ENCODE measurements around the gene ZFYVE21. TPM values are rescaled to one million over a fixed set of nuclear protein-coding genes. Genes with fewer than 3 reads are reported as not detected.

The ZFYVE21 gene
- total and polyA plus RNA-seq, 4 donors, result 28.0 to 36.9 (median 30.8) TPM

DNA sequence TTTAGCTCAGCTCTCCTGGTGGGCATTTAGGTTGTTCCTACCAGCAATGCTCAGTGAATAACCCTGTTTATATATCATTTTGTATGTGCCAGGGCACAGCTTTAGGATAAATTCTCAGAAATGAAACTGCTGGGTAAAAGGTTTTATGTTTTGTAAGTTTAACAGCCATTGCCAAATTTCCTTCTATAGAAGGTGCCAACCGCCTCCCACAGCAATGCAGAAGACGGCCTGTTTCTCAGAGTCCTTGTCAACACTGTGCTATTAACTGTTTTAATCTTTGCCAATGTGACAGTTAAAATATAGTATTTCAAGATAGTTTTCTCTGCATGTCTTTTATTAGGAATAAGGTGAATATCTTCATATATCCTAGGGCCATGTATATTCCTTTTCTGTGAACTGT lies 66.8 kb downstream of the ZFYVE21 start:
- Histone ChIP-seq H3K4me3 (ENCODE audit: low read depth in 1 of 3, low read length in 3 of 3) (no peak overlapping the region), H3K27me3 (ENCODE audit: control insufficient read depth in 4 of 4, insufficient read depth in 4 of 4, low read length in 3 of 4) (no peaks in the 10 kb centered on the region), H3K9ac (ENCODE audit: low read depth in 1 of 2, low read length in 2 of 2) (no peak overlapping the region), H3K36me3 (ENCODE audit: control insufficient read depth in 4 of 4, insufficient read depth in 3 of 4, low read depth in 1 of 4, low read length in 3 of 4) (peaks cover 3 to 15% (median 4%) of the 10 kb centered on the region in 4 donors), H3K4me1 (ENCODE audit: control insufficient read depth in 4 of 4, insufficient read depth in 4 of 4, low read length in 3 of 4) (no peaks in the 10 kb centered on the region), H3K27ac (ENCODE audit: low read depth in 1 of 2, low read length in 2 of 2) (no peak overlapping the region), H3K9me3 (ENCODE audit: control insufficient read depth in 4 of 4, low read length in 3 of 4) (no peaks in the 10 kb centered on the region)
- 81% methylated on average over 2 of the region's 2 CpGs for WGBS
- TF ChIP-seq, protein P1, sequence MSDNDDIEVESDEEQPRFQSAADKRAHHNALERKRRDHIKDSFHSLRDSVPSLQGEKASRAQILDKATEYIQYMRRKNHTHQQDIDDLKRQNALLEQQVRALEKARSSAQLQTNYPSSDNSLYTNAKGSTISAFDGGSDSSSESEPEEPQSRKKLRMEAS (IDR thresholded peaks at IDR 0.05), result no peak
- no peak for TF ChIP-seq RAD21 (IDR thresholded peaks at IDR 0.05)
- TF ChIP-seq, protein P2, sequence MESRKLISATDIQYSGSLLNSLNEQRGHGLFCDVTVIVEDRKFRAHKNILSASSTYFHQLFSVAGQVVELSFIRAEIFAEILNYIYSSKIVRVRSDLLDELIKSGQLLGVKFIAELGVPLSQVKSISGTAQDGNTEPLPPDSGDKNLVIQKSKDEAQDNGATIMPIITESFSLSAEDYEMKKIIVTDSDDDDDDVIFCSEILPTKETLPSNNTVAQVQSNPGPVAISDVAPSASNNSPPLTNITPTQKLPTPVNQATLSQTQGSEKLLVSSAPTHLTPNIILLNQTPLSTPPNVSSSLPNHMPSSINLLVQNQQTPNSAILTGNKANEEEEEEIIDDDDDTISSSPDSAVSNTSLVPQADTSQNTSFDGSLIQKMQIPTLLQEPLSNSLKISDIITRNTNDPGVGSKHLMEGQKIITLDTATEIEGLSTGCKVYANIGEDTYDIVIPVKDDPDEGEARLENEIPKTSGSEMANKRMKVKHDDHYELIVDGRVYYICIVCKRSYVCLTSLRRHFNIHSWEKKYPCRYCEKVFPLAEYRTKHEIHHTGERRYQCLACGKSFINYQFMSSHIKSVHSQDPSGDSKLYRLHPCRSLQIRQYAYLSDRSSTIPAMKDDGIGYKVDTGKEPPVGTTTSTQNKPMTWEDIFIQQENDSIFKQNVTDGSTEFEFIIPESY (IDR thresholded peaks at IDR 0.05), result no peak
- TF ChIP-seq FOXA2 (IDR thresholded peaks at IDR 0.05), result no peak
- TF ChIP-seq, protein P3, sequence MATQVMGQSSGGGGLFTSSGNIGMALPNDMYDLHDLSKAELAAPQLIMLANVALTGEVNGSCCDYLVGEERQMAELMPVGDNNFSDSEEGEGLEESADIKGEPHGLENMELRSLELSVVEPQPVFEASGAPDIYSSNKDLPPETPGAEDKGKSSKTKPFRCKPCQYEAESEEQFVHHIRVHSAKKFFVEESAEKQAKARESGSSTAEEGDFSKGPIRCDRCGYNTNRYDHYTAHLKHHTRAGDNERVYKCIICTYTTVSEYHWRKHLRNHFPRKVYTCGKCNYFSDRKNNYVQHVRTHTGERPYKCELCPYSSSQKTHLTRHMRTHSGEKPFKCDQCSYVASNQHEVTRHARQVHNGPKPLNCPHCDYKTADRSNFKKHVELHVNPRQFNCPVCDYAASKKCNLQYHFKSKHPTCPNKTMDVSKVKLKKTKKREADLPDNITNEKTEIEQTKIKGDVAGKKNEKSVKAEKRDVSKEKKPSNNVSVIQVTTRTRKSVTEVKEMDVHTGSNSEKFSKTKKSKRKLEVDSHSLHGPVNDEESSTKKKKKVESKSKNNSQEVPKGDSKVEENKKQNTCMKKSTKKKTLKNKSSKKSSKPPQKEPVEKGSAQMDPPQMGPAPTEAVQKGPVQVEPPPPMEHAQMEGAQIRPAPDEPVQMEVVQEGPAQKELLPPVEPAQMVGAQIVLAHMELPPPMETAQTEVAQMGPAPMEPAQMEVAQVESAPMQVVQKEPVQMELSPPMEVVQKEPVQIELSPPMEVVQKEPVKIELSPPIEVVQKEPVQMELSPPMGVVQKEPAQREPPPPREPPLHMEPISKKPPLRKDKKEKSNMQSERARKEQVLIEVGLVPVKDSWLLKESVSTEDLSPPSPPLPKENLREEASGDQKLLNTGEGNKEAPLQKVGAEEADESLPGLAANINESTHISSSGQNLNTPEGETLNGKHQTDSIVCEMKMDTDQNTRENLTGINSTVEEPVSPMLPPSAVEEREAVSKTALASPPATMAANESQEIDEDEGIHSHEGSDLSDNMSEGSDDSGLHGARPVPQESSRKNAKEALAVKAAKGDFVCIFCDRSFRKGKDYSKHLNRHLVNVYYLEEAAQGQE (IDR thresholded peaks at IDR 0.05), result no peak
- no peak for TF ChIP-seq RXRA (IDR thresholded peaks at IDR 0.05)
- no peak for TF ChIP-seq SP1 (IDR thresholded peaks at IDR 0.05)
- no peak for TF ChIP-seq JUND (IDR thresholded peaks at IDR 0.05)
- TF ChIP-seq YY1 (IDR thresholded peaks at IDR 0.05), result no peak
- TF ChIP-seq, protein P4, sequence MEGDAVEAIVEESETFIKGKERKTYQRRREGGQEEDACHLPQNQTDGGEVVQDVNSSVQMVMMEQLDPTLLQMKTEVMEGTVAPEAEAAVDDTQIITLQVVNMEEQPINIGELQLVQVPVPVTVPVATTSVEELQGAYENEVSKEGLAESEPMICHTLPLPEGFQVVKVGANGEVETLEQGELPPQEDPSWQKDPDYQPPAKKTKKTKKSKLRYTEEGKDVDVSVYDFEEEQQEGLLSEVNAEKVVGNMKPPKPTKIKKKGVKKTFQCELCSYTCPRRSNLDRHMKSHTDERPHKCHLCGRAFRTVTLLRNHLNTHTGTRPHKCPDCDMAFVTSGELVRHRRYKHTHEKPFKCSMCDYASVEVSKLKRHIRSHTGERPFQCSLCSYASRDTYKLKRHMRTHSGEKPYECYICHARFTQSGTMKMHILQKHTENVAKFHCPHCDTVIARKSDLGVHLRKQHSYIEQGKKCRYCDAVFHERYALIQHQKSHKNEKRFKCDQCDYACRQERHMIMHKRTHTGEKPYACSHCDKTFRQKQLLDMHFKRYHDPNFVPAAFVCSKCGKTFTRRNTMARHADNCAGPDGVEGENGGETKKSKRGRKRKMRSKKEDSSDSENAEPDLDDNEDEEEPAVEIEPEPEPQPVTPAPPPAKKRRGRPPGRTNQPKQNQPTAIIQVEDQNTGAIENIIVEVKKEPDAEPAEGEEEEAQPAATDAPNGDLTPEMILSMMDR (IDR thresholded peaks at IDR 0.05; ENCODE audit: low read depth, low read length, missing input control), result no peak
- no peak for TF ChIP-seq NR2F2 (IDR thresholded peaks at IDR 0.05)
- TF ChIP-seq, protein P5, sequence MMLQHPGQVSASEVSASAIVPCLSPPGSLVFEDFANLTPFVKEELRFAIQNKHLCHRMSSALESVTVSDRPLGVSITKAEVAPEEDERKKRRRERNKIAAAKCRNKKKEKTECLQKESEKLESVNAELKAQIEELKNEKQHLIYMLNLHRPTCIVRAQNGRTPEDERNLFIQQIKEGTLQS (IDR thresholded peaks at IDR 0.05), result no peak
- TF ChIP-seq TAF1 (conservative IDR thresholded peaks at IDR 0.05), result no peak
- no peak for TF ChIP-seq EGR1 (IDR thresholded peaks at IDR 0.05; ENCODE audit: low read depth in 2 of 2)
- no peak for TF ChIP-seq FOXA1 (IDR thresholded peaks at IDR 0.05)
- TF ChIP-seq GABPA (IDR thresholded peaks at IDR 0.05 in 1 of 2, conservative IDR thresholded peaks at IDR 0.05 in 1 of 2), result no peak
- DNase-seq (ENCODE audit: low spot score), result no peak

Small RNA genes lying within 50 kb of the gene (small RNA-seq; reads per million reads assigned to genes)
- not detected for gene RF00019

Other genes with a start within 250 kb of the ZFYVE21 start
- 10 to 100 TPM in 1 of 2 donors, 1 to 10 TPM in 1; 9.0 to 26.6 TPM for gene CKB, start 193.0 kb upstream of the ZFYVE21 start, total RNA-seq
- 10 to 100 TPM; 14.3 to 32.9 TPM for gene CKB, start 193.0 kb upstream of the ZFYVE21 start, polyA plus RNA-seq
- gene TRMT61A, start 186.6 kb upstream of the ZFYVE21 start, total RNA-seq, result 1 to 10 TPM; 5.1 to 7.9 TPM
- gene TRMT61A, start 186.6 kb upstream of the ZFYVE21 start, polyA plus RNA-seq, result 1 to 10 TPM; 4.1 to 8.0 TPM
- 10 to 100 TPM; 12.0 to 12.5 TPM for gene BAG5, start 153.2 kb upstream of the ZFYVE21 start, total RNA-seq
- gene BAG5, start 153.2 kb upstream of the ZFYVE21 start, polyA plus RNA-seq, result 1 to 10 TPM; 5.4 to 5.6 TPM
- gene COA8, start 152.8 kb upstream of the ZFYVE21 start, total RNA-seq, result 10 to 100 TPM in 1 of 2 donors, 1 to 10 TPM in 1; 8.3 to 10.3 TPM
- 10 to 100 TPM; 23.8 to 35.5 TPM for gene COA8, start 152.8 kb upstream of the ZFYVE21 start, polyA plus RNA-seq
- 100 to 1,000 TPM in 1 of 2 donors, 10 to 100 TPM in 1; 61.6 to 131 TPM for gene KLC1, start 86.6 kb upstream of the ZFYVE21 start, total RNA-seq
- gene KLC1, start 86.6 kb upstream of the ZFYVE21 start, polyA plus RNA-seq, result 10 to 100 TPM; 22.9 to 30.4 TPM
- gene XRCC3, start 359 bp upstream of the ZFYVE21 start, total RNA-seq, result 10 to 100 TPM in 1 of 2 donors, 1 to 10 TPM in 1; 3.4 to 14.1 TPM
- 1 to 10 TPM; 1.7 to 2.2 TPM for gene XRCC3, start 359 bp upstream of the ZFYVE21 start, polyA plus RNA-seq
- 10 to 100 TPM in 1 of 2 donors, 1 to 10 TPM in 1; 3.2 to 15.1 TPM for gene PPP1R13B, start 131.8 kb downstream of the ZFYVE21 start, total RNA-seq
- gene PPP1R13B, start 131.8 kb downstream of the ZFYVE21 start, polyA plus RNA-seq, result 1 to 10 TPM; 4.1 to 6.1 TPM
- 1 to 10 TPM in 1 of 2 donors, under 1 TPM in 1; 0.56 to 1.0 TPM for gene TDRD9, start 212.6 kb downstream of the ZFYVE21 start, total RNA-seq
- under 1 TPM; 0.12 to 0.36 TPM for gene TDRD9, start 212.6 kb downstream of the ZFYVE21 start, polyA plus RNA-seq
- gene RD3L, start 226.7 kb downstream of the ZFYVE21 start, total RNA-seq, result under 1 TPM; 0.09 to 0.17 TPM
- gene RD3L, start 226.7 kb downstream of the ZFYVE21 start, polyA plus RNA-seq, result under 1 TPM; 0.21 to 0.64 TPM

Measured in liver (tissue), 10 donors.